MV-4-11 (cell line): Measurements from ENCODE around the gene AK3.

ENCODE experiments used
- DNase-seq: peaks from one replicate; lab custom pipeline; 2025; lab: John Stamatoyannopoulos, UW

Gene AK3

DNA sequence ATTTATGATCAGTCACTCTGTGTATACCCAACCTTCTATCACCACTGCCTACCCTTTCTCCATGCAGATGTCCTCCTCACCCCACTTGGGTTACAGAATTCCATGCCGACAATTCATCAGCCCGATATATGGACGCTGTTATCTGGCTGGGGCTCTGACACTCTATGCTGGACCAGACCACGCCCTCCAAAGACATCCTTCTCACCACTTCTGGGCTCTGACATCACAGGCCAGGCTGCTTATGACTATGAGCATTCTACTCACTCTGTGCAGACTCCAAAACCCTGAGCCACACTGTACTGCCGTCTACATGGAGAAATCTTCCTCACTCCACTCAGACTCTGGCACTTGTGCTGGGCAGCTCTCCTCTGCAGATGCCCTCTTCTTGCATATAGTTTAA, 7.6 kb upstream of the AK3 start:
- no peak for DNase-seq

DNA sequence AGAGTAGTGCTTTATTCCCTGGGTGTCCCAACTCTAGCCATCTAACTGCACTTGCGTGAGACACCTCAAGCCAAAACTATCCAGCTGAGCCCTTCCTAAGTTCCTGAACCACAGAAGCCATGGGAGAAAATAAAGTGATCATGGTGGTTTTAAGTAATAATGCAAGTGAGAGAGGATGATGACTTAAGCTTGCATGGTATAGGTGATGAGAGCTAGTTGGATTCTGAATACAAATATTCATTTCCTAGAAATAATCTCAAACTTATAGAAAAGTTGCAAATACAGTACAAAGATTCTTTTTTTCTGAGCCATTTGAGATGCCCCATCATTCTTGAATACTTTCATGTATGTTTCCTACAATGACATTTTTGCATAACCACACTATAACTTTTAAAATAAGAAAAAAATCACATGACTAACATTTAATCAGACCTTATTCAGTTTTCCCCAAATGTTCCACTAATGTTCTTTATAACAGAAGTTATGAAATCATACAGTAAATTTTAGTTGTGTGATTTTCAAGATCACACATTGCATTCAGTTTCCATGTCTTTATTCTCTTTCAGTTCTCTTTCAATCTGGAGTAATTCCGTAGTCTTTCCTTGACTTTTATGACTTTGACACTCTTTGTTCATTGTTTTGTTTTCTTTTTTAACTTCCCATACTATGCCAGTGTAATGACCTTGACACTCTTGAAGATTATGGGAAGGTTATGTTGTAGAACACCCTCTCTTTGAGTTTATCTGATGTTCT, 5.5 kb upstream of the AK3 start:
- DNase-seq: no peak

DNA sequence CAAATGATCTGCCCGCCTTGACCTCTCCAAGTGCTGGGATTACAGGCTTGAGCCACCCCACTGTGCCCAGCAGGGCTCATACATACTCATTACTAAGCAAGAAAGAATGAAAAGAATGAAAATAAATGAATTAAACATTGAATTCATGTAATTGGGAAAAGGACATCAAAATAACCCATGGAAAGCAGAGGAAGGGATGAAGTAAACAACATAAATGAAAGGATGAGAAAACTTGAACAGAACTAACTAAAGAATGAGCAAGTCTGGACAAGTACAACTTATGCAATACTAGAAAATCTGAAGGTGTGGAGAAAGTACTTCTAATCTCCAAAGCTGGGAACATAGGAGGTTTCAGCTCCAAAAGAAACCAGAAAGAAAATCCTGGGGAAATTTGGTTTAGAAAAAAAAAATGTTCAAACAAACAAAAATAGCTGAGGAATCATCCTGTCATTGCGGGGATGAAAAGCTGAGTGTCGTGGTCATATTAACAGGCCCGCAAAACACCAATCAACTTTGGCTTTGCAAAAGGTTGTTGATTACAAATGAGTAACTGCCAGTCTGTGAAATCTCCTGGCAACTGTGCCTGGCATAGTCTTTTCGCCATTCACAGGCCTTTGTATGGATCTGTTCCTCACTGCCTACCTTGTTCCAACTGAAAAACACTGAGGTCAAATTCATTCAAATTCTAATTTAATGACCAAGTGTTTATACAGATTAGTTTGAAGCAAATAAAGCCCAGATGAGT, 2.3 kb upstream of the AK3 start:
- no peak for DNase-seq

DNA sequence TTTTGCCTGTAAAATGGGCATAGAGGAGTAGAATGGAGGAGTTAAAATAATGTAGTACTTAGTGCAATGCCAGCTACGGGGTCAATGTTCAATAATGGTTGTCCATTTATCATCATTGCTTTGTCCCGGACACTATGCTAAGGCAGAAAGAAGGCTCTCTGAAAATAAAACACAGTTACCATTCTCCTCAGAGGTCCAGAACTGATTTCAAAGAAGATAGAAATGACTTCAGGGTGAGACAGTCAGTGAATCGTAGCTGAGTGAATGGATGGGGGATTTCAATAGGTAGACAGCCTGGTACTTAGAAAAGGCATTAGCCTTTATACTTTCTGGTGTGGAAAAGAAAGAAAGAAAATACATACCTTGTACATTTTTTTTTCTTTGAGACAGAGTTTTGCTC, 1.2 kb upstream of the AK3 start:
- DNase-seq: no peak

DNA sequence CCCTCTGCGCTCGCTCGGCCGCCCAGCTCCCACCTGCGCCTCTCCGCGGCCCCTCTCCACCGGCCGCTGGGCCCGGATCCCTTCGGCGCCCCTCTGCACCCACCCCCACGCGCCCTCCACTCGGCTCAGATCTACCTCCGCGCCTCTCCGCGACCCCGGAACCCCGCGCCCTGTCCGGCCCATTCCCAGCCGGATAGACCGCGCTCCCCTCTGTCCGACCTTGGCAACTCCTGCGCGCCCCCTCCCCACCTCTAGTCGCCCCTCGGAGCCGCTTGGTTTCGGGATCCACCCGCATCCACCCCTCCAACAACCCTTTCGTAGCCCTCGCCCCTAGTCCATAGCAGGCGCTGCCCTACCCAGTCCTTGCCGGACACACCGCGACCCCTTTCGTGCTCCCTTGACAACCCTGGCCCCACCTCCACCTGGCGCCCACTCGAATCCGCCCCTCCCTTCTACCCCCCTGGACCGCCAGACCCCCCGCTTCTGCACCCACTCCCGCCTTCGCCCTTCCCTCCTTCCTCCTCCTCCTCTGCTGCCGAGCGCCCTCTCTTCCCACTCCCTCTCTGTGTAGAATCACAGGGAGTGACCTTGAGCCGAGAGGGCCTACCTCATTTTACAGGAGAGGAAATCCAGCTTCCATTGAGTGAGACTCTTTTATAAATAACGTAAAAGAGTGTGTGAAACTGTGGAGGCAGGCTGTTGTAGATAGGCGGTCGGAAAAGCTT, 525 bp upstream of the AK3 start:
- DNase-seq: no peak

DNA sequence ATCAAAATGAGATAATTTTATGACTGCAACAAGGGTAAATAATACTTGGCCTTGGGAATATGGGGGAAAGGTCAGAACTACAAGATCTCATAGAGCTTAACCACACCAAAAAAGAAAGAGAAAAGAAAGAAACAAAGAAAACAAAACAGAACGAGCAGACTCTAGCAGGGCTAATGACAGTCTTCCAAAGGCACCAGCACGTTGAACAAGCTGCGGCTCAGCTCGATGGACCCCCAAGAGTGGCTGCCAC, 689 bp downstream of the AK3 start:
- no peak for DNase-seq

DNA sequence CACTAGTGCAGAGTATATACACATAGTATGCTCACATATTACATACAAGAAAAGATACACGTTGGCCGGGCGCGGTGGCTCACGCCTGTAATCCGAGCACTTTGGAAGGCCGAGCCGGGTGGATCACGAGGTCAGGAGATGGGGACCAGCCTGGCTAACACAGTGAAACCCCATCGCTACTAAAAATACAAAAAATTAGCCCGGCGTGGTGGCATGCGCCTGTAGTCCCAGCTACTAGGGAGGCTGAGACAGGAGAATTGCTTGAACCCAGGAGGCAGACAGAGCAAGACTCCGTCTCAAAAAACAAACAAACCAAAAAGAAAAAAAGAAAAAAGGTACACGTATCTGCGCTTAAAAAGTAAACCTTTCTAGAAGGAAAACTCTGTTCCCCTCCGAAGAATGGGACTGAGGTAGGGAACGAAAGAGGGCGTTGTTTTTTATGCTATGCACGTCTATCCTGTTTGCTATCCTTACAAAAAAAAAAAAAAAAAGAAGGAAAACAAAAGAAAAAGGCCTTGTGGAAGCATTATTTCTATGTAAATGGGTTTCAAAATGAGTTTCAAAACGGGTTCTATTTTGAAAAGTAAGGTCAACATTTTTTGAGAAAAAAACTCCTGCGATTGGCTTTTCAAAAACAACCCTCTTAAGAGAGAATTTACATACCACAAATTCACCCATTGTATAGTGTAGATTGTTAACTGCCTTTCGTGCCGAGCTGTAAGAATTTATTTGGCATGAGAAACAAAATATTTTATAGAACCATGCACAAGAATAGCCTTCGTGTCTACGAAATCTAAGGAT, 1.2 kb downstream of the AK3 start:
- no peak for DNase-seq

DNA sequence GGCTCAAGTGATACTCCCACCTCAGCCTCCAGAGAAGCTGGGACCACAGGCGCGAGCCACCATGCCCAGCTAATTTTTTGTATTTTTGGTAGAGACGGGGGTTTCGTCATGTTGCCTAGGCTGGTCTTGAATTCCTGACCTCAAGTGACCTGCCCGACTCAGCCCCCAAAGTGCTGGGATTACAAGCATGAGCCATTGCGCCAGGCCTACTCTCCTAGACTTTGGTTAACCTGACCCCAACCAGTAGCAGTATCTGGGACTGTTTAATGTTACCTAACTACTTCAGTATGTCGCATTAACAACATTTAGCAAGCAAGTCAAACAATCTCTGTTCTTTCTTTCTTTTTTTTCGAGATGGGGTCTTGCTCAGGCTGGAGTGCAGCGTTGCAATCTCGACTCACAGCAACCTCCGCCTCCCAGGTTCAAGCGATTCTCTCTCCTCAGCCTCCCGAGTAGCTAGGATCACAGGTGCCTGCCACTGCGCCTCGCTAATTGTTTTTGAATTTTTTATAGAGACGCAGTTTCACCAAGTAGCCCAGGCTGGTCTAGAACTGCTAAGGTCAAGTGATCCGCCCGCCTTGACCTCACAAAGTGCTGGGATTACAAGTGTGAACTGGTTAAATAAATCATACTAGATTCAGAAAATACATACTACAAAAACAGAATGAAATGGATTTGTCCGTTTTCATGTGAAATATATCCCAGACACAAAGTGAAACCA, 2.0 kb downstream of the AK3 start:
- DNase-seq: peak; percentile 34

DNA sequence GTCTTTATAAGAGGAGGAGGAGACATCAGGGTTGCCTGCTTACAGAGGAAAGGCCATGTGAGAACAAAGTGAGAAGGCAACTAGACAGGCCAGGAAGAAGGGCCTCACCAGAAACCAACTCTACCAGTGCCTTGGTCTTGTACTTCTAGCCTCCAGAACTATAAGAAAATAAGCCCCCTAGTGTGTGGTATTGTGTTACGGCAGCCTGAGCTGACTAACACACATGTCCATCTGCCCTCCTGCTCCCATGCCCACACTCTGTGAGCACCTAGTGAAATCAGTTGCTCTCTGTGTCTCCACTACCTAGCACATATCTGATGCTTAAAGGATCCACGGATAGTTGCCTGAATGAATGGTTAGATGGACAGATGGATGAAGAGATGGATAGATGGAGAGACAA, 6.9 kb downstream of the AK3 start:
- DNase-seq: no peak

DNA sequence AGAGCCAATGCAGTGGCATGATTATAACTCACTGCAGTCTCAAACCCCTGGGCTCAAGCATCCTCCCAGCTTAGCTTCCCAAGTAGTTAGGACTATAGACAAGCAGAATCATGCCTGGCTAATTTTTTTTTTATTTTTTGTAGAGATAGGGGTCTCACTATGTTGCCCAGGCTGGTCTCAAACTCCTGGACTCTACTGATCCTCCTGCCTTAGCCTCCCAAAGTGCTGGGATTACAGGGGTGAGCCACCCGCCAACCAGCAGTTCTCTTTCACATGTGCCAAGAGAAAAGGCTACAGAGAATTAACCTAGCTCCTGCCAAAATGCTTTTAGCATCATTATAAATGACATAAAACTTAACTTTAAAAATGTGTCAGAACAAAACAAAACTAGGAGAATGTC, 8.1 kb downstream of the AK3 start:
- DNase-seq: no peak

DNA sequence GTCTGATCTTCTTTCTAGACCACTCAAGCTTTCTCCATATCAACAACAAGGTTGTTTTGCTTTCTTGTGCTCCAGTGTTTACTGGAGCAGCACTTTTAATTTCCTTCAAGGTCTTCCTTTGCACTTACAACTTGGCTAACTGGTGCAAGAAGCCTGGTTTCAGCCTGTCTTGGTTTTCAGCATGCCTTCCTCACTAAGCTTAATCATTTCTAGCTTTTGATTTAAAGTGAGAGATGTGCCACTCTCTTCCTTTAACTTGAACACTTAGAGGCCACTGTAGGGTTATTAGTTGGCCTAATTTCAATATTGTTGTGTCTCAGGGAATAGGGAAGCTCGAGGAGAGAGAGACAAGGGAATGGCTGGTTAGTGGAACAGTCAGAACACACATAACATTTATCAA, 13.4 kb downstream of the AK3 start:
- no peak for DNase-seq

DNA sequence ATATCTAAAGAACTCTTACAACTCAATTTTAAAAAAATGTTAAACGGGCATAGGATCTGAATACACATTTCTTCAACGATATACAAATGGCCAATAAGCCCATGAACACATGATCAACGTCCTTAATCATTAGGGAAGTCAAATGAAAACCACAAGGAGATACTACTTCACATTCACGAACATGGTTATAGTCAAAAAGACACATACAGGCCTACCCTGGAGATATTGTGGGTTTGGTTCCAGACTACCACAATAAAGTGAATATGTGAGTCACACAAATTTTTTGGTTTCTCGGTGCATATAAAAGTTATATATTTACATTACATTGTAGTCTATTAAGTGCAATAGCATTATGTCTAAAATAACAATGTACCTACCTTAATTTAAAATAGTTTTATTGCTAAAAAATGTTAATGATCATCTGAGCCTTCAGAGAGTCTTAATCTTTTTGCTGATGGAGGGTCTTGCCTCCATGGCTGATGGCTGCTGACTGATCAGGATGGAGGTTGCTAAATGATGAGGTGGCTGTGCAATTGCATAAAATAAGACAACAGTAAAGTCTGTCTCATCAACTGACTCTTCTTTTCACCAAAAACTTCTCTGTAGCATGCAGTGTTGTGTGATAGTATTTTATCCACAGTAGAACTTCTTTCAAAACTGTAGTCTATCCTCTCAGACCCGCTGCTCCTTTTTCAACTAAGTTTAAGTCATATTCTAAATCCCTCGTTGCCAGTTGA, 15.1 kb downstream of the AK3 start:
- DNase-seq: no peak

DNA sequence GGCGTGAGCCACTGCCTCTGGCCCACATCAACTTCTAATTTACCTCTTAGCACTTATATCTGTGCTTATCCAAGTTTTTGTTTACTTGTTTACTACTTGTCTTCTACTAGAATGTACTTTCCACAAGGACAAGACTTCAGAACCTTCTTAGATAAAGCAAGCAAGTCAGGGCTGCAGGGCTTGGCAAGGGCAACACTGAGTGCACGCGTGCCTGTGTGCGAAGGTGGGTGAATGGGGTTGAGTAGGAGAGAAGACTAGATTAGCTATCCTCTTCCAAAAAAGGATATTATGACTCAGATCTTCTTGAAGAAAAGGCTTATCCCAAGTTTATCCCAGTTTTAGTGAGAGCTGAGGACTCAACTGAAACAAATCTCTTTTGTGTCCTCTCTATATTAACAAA, 19.3 kb downstream of the AK3 start:
- DNase-seq: no peak

DNA sequence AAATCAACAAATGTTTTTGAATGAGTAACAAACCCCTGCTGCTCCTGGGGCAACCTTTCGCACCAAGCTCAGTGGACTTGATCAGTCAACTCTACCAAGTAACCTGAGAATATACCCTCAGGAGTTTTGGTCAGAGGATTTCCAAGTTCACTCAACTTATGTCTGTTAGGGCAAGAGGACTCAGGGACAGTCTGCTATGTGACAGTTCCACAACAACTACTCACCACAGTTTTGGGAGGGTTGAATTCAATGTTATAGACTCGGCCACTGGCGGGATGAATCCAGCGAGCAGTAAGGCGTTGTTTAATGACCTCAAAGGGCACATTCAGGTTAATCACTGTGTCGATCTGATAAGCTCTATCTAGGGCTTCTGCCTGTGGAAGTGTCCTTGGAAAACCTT, 22.1 kb downstream of the AK3 start:
- DNase-seq: no peak

DNA sequence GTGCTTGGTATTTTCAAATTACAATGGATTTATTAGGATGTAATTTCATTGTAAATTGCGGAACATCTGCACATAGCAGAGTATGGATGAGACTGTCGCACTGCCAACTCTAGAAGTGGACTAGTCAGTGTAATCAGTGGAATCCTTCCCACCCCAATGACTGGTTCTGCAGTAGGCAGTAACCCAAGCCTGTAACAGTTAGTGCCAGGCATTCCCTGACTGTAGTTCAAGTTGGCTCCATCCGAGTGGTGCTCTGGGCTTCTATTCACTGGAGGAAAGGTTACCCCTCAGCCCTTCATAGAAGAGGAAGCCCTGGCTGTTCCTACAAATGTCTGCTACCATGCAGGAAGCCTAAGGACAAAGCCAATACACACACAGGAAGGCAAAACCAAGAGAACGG, 23.2 kb downstream of the AK3 start:
- DNase-seq: no peak

DNA sequence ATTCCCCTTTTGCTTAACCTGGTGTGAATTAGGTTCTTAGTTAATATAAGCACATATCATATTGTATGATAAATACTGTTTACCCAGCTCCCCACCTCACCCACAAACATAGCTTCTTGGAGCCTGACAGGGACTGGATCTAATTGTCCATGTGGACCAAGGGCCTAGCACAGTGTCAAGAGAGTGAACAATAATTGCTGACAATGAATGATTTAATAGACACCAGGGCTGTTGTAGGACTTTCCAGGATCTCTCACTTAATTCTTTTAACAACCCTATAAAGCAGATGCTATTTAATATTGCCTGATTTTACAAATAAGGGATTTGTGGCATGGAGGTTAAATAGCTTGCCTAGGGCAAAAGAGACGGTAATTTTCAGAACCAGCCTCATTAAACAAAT, 24.8 kb downstream of the AK3 start:
- DNase-seq: no peak

DNA sequence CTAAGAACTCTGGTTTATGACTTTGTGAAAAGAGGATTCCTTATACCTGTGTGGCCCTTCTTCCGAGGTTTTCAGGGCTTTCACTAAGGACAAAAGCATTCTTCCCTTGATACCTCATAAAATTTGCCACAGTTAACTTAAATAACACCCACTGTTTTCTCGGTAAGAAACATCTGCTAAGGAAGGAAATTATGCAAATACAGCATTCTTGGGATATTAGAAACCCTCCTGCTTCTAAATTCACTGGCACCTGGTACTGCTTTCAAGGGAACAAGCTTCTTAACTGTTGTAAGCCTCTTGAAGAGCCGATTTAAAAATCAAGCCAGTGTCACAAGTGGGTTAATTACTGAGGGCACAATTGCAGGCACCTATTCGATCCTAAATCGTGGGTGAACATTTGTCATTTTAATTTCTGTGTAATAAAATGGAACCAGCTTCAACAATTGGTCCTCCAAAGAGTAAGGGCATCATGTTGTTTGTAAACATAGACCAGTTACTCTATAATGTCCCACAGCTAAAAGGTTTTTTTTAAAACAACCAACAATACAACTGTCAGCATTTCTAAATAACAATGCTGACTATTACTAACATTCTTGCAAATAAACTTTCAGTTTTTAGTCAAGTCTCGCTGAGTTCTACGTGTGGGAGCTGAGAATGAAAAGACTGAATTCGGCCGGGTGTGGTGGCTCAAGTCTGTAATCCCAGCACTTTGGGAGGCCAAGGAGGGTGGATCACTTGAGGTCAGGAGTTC, 26.6 kb downstream of the AK3 start:
- no peak for DNase-seq

DNA sequence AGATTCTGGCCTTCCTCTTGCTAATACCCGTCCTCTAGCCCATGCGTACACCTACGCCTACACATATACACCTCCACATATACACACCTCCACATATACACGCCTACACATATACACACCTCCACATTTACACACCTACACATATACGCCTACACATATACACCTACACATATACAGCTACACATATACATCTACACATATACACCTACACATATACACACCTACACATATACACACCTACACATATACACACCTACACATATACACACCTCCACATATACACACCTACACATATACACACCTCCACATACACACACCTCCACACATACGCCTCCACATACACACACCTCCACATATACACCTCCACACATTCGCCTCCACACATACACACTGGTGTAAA, 27.2 kb downstream of the AK3 start:
- no peak for DNase-seq

DNA sequence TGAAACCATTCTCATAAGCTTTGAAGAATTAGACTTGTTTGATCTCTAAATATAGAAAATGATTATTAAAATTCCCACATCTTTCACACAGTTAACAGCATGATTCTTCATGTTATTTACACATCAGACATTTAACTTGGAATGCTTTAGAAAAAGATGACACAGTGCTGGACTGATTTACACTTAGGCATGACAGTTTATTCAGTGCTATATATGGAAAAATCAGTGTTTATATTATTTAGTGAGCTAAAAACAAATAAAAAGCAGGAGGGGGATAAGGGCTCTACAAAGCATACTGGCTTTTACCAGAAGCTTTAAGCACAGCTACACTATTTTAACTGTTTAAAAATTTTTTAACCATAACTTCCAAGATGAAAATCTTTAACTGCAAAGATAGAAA, 31.6 kb downstream of the AK3 start:
- DNase-seq: no peak

DNA sequence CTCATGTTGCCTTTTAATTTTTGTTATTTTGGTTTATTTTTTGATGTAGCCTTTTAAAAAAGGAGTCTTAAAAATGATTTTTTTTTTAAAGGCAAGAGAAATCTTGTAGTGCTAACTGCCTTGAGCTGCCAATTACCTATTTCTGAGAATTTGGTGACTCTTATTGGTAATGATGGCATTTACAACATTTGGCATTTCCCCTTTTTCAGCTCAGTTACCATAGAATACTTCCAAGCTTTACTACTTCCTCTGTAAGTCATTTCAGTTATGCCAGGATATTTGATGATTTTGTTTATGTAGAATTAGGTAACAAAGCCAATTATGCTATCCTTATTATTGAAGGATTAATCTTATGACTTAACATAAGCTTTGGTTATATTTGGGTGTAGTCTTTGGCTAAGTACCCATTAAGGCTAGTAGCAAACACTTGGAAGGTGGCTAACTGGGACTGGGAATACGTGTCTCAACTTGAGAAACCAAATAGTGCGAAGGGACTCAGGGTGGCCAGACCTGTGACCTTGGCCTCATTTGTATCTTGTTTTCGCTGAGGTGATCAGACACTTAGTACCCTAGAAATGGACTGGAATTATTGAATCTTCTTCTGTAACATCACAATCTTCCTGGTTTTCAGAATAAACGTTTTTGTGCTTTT, 33.9 kb downstream of the AK3 start:
- peak; percentile 82 for DNase-seq
